Nephron progenitor cell (in vitro differentiated cells): ENCODE results near the gene RIPOR3.
"Not testable (repeated sequence)": the region's sequence is repeated elsewhere in the genome, so short reads cannot be mapped to it uniquely, and the experiment has no call there.

Experiments
- DNase-seq: peaks from one replicate; pipeline ENCODE4 v3.0.0; 2021
- H3K27ac Mint-ChIP-seq: 2 replicates; pipeline ENCODE4 v1.8.0; 2021; ENCODE audit warnings: mild to moderate bottlenecking, moderate library complexity, mixed read lengths
- H3K27me3 Mint-ChIP-seq: 2 replicates; pipeline ENCODE4 v1.8.0; 2021; ENCODE audit warnings: mild to moderate bottlenecking, low read depth, mixed read lengths; ENCODE audit not compliant: poor library complexity
- H3K36me3 Mint-ChIP-seq: 2 replicates; pipeline ENCODE4 v1.8.0; 2021; ENCODE audit warnings: low read depth, mixed read lengths
- H3K4me1 Mint-ChIP-seq: 2 replicates; pipeline ENCODE4 v1.8.0; 2021; ENCODE audit warnings: mixed read lengths
- H3K4me3 Mint-ChIP-seq: 2 replicates; pipeline ENCODE4 v1.8.0; 2021; ENCODE audit warnings: mild to moderate bottlenecking, moderate library complexity, mixed read lengths
- H3K9me3 Mint-ChIP-seq: 2 replicates; pipeline ENCODE4 v1.8.0; 2021; ENCODE audit warnings: mild to moderate bottlenecking, moderate library complexity, mixed read lengths
- CTCF ChIP-seq: fragments of 200-600 bp; sonication (generic); IDR thresholded peaks from 2 replicates; pipeline ENCODE4 v1.5.0; 2021; ENCODE audit warnings: antibody characterized with exemption

The RIPOR3 gene

GRCh38 chr20:50605136-50605535 lies 86.2 kb downstream of the RIPOR3 start:
- H3K4me3 Mint-ChIP-seq, result no peak overlapping the region
- no peak for TF ChIP-seq CTCF
- H3K9me3 Mint-ChIP-seq, result no peaks in the 10 kb centered on the region
- no peak for DNase-seq
- H3K27me3 Mint-ChIP-seq, result peaks cover 3% of the 10 kb centered on the region
- no peak overlapping the region for H3K27ac Mint-ChIP-seq
- no peaks in the 10 kb centered on the region for H3K36me3 Mint-ChIP-seq
- peaks cover 19% of the 10 kb centered on the region for H3K4me1 Mint-ChIP-seq

- no peak overlapping the region for H3K4me3 Mint-ChIP-seq
- no peak for TF ChIP-seq CTCF
- no peak for DNase-seq
- H3K4me1 Mint-ChIP-seq, result peaks cover 18% of the 10 kb centered on the region
- no peaks in the 10 kb centered on the region for H3K36me3 Mint-ChIP-seq
- peaks cover 3% of the 10 kb centered on the region for H3K27me3 Mint-ChIP-seq
- no peaks in the 10 kb centered on the region for H3K9me3 Mint-ChIP-seq
- no peak overlapping the region for H3K27ac Mint-ChIP-seq
Observed at GRCh38 chr20:50604451-50604850, 86.9 kb downstream of the RIPOR3 start.

- Mint-ChIP-seq H3K36me3 (no peaks in the 10 kb centered on the region), H3K4me1 (peaks cover 13% of the 10 kb centered on the region), H3K27me3 (peaks cover 3% of the 10 kb centered on the region), H3K9me3 (no peaks in the 10 kb centered on the region), H3K4me3 (no peak overlapping the region), H3K27ac (no peak overlapping the region)
- DNase-seq, result no peak
- no peak for TF ChIP-seq CTCF
Observed at GRCh38 chr20:50602432-50603088, 88.8 kb downstream of the RIPOR3 start.

GRCh38 chr20:50601511-50602431 lies 89.6 kb downstream of the RIPOR3 start:
- H3K27me3 Mint-ChIP-seq, result peaks cover 3% of the 10 kb centered on the region
- TF ChIP-seq CTCF, result no peak
- no peaks in the 10 kb centered on the region for H3K9me3 Mint-ChIP-seq
- no peak overlapping the region for H3K27ac Mint-ChIP-seq
- H3K36me3 Mint-ChIP-seq, result no peaks in the 10 kb centered on the region
- no peak overlapping the region for H3K4me3 Mint-ChIP-seq
- DNase-seq, result no peak
- peaks cover 5% of the 10 kb centered on the region for H3K4me1 Mint-ChIP-seq

- Mint-ChIP-seq H3K36me3 (no peaks in the 10 kb centered on the region), H3K27ac (no peak overlapping the region), H3K27me3 (peaks cover 3% of the 10 kb centered on the region), H3K4me3 (no peak overlapping the region), H3K4me1 (peaks cover 19% of the 10 kb centered on the region), H3K9me3 (no peaks in the 10 kb centered on the region)
- DNase-seq, result no peak
- no peak for TF ChIP-seq CTCF
Observed at GRCh38 chr20:50600281-50600895, 91.0 kb downstream of the RIPOR3 start.

- not testable (repeated sequence) for DNase-seq, H3K9me3 Mint-ChIP-seq, H3K36me3 Mint-ChIP-seq, H3K27me3 Mint-ChIP-seq, H3K27ac Mint-ChIP-seq, H3K4me3 Mint-ChIP-seq
- H3K4me1 Mint-ChIP-seq, result peaks cover 21% of the 10 kb centered on the region
Observed at GRCh38 chr20:50598768-50599167, 92.6 kb downstream of the RIPOR3 start.
